Measurements from ENCODE around the gene COL26A1. TPM values are rescaled to one million over a fixed set of nuclear protein-coding genes. Genes with fewer than 3 reads are reported as not detected.
"Not testable (repeated sequence)": the region's sequence is repeated elsewhere in the genome, so short reads cannot be mapped to it uniquely, and the experiment has no call there.

The COL26A1 gene
- polyA plus RNA-seq, 1 donor (not counting 4 experiments of a cell fraction or from before 2014, with no cell fraction given): not detected

DNA sequence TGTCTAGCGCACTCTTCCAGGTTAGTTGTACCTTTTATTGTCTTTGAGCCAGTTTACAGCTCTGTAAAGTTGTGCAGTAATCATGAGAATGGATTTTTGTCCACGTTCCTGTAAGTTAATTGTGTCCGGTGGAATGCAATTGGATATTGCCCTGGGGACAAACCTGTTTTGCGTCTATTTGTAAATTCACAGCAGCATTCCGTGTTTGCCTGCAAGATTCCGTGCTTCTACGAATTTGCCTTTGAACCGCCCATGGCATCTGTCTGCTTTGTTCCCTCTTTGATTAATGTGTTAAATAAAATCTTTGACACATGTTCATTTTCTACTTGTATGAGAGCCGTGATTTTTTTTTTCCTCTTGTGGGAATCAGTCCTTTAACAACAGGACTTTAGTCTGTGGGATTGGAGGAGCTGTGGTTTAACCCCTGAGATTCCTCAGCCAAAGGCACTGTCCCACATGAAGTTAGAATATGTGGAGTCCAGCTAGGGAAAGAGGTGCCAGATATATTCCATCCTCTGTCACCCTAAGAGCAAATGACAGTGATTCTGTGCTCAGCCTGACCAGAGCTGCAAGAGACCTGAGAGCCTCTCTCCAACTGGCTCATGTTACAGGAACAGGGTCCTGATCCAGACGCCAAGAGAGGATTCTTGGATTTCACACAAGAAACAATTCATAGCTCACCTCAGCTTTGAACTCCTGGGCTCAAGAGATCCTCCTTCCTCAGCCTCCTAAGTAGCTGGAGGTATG is 126.3 kb downstream of the COL26A1 start:
- H4K20me1 ChIP-seq (ENCODE audit: control insufficient read depth, extremely low read depth, insufficient read depth, low read length): no peaks in the 10 kb centered on the region
- H3K79me2 ChIP-seq (ENCODE audit: control insufficient read depth, insufficient read depth, low read length): no peaks in the 10 kb centered on the region
- H3K27me3 ChIP-seq (ENCODE audit: control insufficient read depth, extremely low read depth, insufficient read depth, low read length): peaks cover 7% of the 10 kb centered on the region
- dilution Hi-C loops (cut with MboI; ENCODE audit: extremely low pct_ligation_motif_present, low sequenced_read_pairs): no loop called here
- no peak overlapping the region for H3K4me3 ChIP-seq (ENCODE audit: control insufficient read depth in 2 of 3, extremely low read depth in 1 of 3, insufficient read depth in 2 of 3, low read depth in 1 of 3, low read length in 3 of 3)
- no peak overlapping the region for H3K27ac ChIP-seq (ENCODE audit: control insufficient read depth, insufficient read depth, low read length)
- no peaks in the 10 kb centered on the region for H3K36me3 ChIP-seq (ENCODE audit: control insufficient read depth in 2 of 2, extremely low read depth in 1 of 2, insufficient read depth in 2 of 2, low read length in 2 of 2)
- no peak for FAIRE-seq
- no peak overlapping the region for H3K4me2 ChIP-seq (ENCODE audit: control insufficient read depth, extremely low read depth, insufficient read depth, low read depth, low read length)
- no peaks in the 10 kb centered on the region for H3K9me1 ChIP-seq (ENCODE audit: control insufficient read depth, extremely low read depth, insufficient read depth, low read length)
- H2AFZ ChIP-seq (ENCODE audit: control insufficient read depth, low read length): no peak overlapping the region
- no peak for DNase-seq (ENCODE audit: low read depth, low spot score)
- H3K9ac ChIP-seq (ENCODE audit: control insufficient read depth, extremely low read depth, insufficient read depth, low read length): no peak overlapping the region
- H3K9me3 ChIP-seq (ENCODE audit: control insufficient read depth, low read depth, low read length): no peaks in the 10 kb centered on the region
- TF ChIP-seq, protein P1, sequence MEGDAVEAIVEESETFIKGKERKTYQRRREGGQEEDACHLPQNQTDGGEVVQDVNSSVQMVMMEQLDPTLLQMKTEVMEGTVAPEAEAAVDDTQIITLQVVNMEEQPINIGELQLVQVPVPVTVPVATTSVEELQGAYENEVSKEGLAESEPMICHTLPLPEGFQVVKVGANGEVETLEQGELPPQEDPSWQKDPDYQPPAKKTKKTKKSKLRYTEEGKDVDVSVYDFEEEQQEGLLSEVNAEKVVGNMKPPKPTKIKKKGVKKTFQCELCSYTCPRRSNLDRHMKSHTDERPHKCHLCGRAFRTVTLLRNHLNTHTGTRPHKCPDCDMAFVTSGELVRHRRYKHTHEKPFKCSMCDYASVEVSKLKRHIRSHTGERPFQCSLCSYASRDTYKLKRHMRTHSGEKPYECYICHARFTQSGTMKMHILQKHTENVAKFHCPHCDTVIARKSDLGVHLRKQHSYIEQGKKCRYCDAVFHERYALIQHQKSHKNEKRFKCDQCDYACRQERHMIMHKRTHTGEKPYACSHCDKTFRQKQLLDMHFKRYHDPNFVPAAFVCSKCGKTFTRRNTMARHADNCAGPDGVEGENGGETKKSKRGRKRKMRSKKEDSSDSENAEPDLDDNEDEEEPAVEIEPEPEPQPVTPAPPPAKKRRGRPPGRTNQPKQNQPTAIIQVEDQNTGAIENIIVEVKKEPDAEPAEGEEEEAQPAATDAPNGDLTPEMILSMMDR (optimal IDR thresholded peaks at IDR 0.05 in 1 of 3, IDR thresholded peaks at IDR 0.05 in 1 of 3, conservative IDR thresholded peaks at IDR 0.05 in 1 of 3; ENCODE audit: extremely low read depth in 1 of 3, insufficient read depth in 2 of 3, low read length in 3 of 3): no peak
- no peak for TF ChIP-seq EZH2 (IDR thresholded peaks at IDR 0.05; ENCODE audit: low read length)
- no peaks in the 10 kb centered on the region for H3K4me1 ChIP-seq (ENCODE audit: control insufficient read depth, extremely low read depth, insufficient read depth, low read length)

DNA sequence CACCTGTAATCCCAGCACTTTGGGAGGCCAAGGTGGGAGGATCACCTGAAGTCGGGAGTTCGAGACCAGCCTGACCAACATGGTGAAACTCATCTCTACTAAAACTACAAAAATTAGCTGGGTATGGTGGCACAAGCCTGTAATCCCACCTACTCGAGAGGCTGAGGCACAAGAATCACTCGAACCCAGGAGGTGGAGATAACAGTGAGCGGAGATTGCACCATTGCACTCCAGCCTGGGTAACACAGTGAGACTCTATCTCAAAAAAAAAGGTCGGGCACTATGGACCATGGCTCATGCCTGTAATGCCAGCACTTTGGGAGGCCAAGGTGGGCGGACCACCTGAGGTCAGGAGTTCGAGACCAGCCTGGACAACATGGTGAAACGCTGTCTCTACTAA is 127.8 kb downstream of the COL26A1 start:
- H3K4me2 ChIP-seq (ENCODE audit: control insufficient read depth, extremely low read depth, insufficient read depth, low read depth, low read length); dilution Hi-C loops (cut with MboI; ENCODE audit: extremely low pct_ligation_motif_present, low sequenced_read_pairs); H3K27ac ChIP-seq (ENCODE audit: control insufficient read depth, insufficient read depth, low read length); H2AFZ ChIP-seq (ENCODE audit: control insufficient read depth, low read length); H3K79me2 ChIP-seq (ENCODE audit: control insufficient read depth, insufficient read depth, low read length); H3K36me3 ChIP-seq (ENCODE audit: control insufficient read depth in 2 of 2, extremely low read depth in 1 of 2, insufficient read depth in 2 of 2, low read length in 2 of 2); H3K4me1 ChIP-seq (ENCODE audit: control insufficient read depth, extremely low read depth, insufficient read depth, low read length); FAIRE-seq; H3K9me1 ChIP-seq (ENCODE audit: control insufficient read depth, extremely low read depth, insufficient read depth, low read length); H3K27me3 ChIP-seq (ENCODE audit: control insufficient read depth, extremely low read depth, insufficient read depth, low read length); DNase-seq (ENCODE audit: low read depth, low spot score); H3K9ac ChIP-seq (ENCODE audit: control insufficient read depth, extremely low read depth, insufficient read depth, low read length); H4K20me1 ChIP-seq (ENCODE audit: control insufficient read depth, extremely low read depth, insufficient read depth, low read length); H3K4me3 ChIP-seq (ENCODE audit: control insufficient read depth in 2 of 3, extremely low read depth in 1 of 3, insufficient read depth in 2 of 3, low read depth in 1 of 3, low read length in 3 of 3); H3K9me3 ChIP-seq (ENCODE audit: control insufficient read depth, low read depth, low read length): not testable (repeated sequence)

DNA sequence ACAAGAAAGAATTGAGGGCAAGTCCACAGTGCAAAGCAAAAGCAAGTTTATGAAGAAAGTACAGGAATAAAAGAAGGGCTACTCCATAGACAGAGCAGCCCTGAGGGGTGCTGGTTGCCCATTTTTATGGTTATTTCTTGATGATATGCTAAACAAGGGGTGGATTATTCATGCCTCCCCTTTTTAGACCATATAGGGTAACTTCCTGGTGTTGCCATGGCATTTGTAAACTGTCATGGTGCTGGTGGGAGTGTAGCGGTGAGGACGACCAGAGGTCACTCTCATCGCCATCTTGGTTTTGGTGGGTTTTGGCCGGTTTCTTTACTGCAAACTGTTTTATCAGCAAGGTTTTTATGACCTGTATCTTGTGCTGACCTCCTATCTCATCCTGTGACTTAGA is 128.8 kb downstream of the COL26A1 start:
- H3K36me3 ChIP-seq (ENCODE audit: control insufficient read depth in 2 of 2, extremely low read depth in 1 of 2, insufficient read depth in 2 of 2, low read length in 2 of 2); H3K4me2 ChIP-seq (ENCODE audit: control insufficient read depth, extremely low read depth, insufficient read depth, low read depth, low read length); H3K4me1 ChIP-seq (ENCODE audit: control insufficient read depth, extremely low read depth, insufficient read depth, low read length); H3K9ac ChIP-seq (ENCODE audit: control insufficient read depth, extremely low read depth, insufficient read depth, low read length); H3K4me3 ChIP-seq (ENCODE audit: control insufficient read depth in 2 of 3, extremely low read depth in 1 of 3, insufficient read depth in 2 of 3, low read depth in 1 of 3, low read length in 3 of 3); DNase-seq (ENCODE audit: low read depth, low spot score); H4K20me1 ChIP-seq (ENCODE audit: control insufficient read depth, extremely low read depth, insufficient read depth, low read length); H3K27ac ChIP-seq (ENCODE audit: control insufficient read depth, insufficient read depth, low read length); H3K27me3 ChIP-seq (ENCODE audit: control insufficient read depth, extremely low read depth, insufficient read depth, low read length); H3K9me1 ChIP-seq (ENCODE audit: control insufficient read depth, extremely low read depth, insufficient read depth, low read length); H3K79me2 ChIP-seq (ENCODE audit: control insufficient read depth, insufficient read depth, low read length); H3K9me3 ChIP-seq (ENCODE audit: control insufficient read depth, low read depth, low read length); H2AFZ ChIP-seq (ENCODE audit: control insufficient read depth, low read length); FAIRE-seq; dilution Hi-C loops (cut with MboI; ENCODE audit: extremely low pct_ligation_motif_present, low sequenced_read_pairs): not testable (repeated sequence)

Data from keratinocyte (primary cell).